Neural progenitor cell (in vitro differentiated cells): ENCODE measurements around the gene CRYBA4. TPM values are rescaled to one million over a fixed set of nuclear protein-coding genes. Genes with fewer than 3 reads are reported as not detected.
A peak's percentile ranks its signal among the peaks of the same experiment; 100 is the strongest.
"Not testable (repeated sequence)": the region's sequence is repeated elsewhere in the genome, so short reads cannot be mapped to it uniquely, and the experiment has no call there.

ENCODE experiments used
- DNase-seq: peaks from one replicate; pipeline ENCODE4 v3.0.0-alpha.2; 2016; ENCODE audit warnings: low spot score
- H2AFZ ChIP-seq: fragments of 200-600 bp; sonication (generic); replicated peaks from 2 replicates; pipeline ENCODE4 v1.6.1; 2016; ENCODE audit warnings: antibody characterized with exemption
- H3F3A ChIP-seq: fragments of 200-600 bp; sonication (generic); 2 replicates; pipeline ENCODE4 v1.6.1; 2016; ENCODE audit warnings: antibody characterized with exemption, low read depth
- H3K27ac ChIP-seq: fragments of 200-600 bp; sonication (generic); 2 replicates; pipeline ENCODE4 v1.5.1; 2016; ENCODE audit warnings: mild to moderate bottlenecking
- H3K27me3 ChIP-seq: fragments of 200-600 bp; sonication (generic); 2 replicates; pipeline ENCODE4 v1.6.1; 2016; ENCODE audit warnings: mild to moderate bottlenecking, moderate library complexity
- H3K36me3 ChIP-seq: fragments of 200-600 bp; sonication (generic); 2 replicates; pipeline ENCODE4 v1.5.1; 2016
- H3K4me1 ChIP-seq: fragments of 200-600 bp; sonication (generic); 2 replicates; pipeline ENCODE4 v1.6.1; 2016; ENCODE audit warnings: mixed run types
- H3K4me2 ChIP-seq: fragments of 200-600 bp; sonication (generic); 2 replicates; pipeline ENCODE4 v1.6.1; 2016
- H3K4me3 ChIP-seq: fragments of 200-600 bp; sonication (generic); 2 replicates; pipeline ENCODE4 v1.5.1; 2016
- H3K79me2 ChIP-seq: fragments of 200-600 bp; sonication (generic); 2 replicates; pipeline ENCODE4 v1.6.1; 2016; ENCODE audit warnings: low read depth
- H3K9ac ChIP-seq: fragments of 200-600 bp; sonication (generic); 2 replicates; pipeline ENCODE4 v1.6.1; 2016
- H3K9me3 ChIP-seq: fragments of 200-600 bp; sonication (generic); 2 replicates; pipeline ENCODE4 v1.5.1; 2016; ENCODE audit warnings: low read depth
- H4K20me1 ChIP-seq: fragments of 200-600 bp; sonication (generic); 2 replicates; pipeline ENCODE4 v1.6.1; 2016; ENCODE audit warnings: low read depth
- H3K27ac Mint-ChIP-seq: 3 replicates; pipeline ENCODE4 v1.8.0; 2021; ENCODE audit warnings: mixed read lengths
- H3K27me3 Mint-ChIP-seq: 2 replicates; pipeline ENCODE4 v1.8.0; 2022; ENCODE audit warnings: low read depth, mild to moderate bottlenecking, inconsistent platforms, moderate library complexity, mixed read lengths; ENCODE audit not compliant: insufficient read depth
- H3K36me3 Mint-ChIP-seq: 3 replicates; pipeline ENCODE4 v1.8.0; 2021; ENCODE audit warnings: mixed read lengths
- H3K4me1 Mint-ChIP-seq: 3 replicates; pipeline ENCODE4 v1.8.0; 2021; ENCODE audit warnings: mixed read lengths
- H3K4me3 Mint-ChIP-seq: 3 replicates; pipeline ENCODE4 v1.8.0; 2021; ENCODE audit warnings: mild to moderate bottlenecking, moderate library complexity, mixed read lengths
- H3K9me3 Mint-ChIP-seq: 3 replicates; pipeline ENCODE4 v1.8.0; 2020; ENCODE audit warnings: mixed read lengths
- EZH2 ChIP-seq: fragments of 200-600 bp; sonication (generic); IDR thresholded peaks from 2 replicates; pipeline ENCODE4 v1.6.1; 2017; ENCODE audit warnings: antibody characterized with exemption, mild to moderate bottlenecking, moderate library complexity
- EZH2phosphoT487 ChIP-seq: fragments of 200-600 bp; sonication (generic); IDR thresholded peaks from 2 replicates; pipeline ENCODE4 v1.6.1; 2017; ENCODE audit warnings: antibody characterized with exemption
- total RNA-seq: library from RNA; depleted of rRNA; stranded (reverse); fragments of >200 nt; gene quantifications from 2 replicates; pipeline ENCODE4 v1.2.3, GENCODE V29; 2015; ENCODE audit warnings: low replicate concordance
- TF ChIP-seq, protein P1 (sequence below): fragments of 200-600 bp; sonication (generic); IDR thresholded peaks from 2 replicates; pipeline ENCODE4 v1.5.1; 2017; ENCODE audit warnings: antibody characterized with exemption, mild to moderate bottlenecking

Gene CRYBA4
- total RNA-seq, 1 donor from 2014 or later = 1.1 TPM

GRCh38 chr22:26610072-26610958 is 11.4 kb upstream of the CRYBA4 start:
- no peak overlapping the region for H2AFZ ChIP-seq
- no peaks in the 10 kb centered on the region for H3K9me3 ChIP-seq
- Mint-ChIP-seq H3K4me3 (no peak overlapping the region), H3K36me3 (no peaks in the 10 kb centered on the region), H3K27ac (no peak overlapping the region), H3K4me1 (peaks cover 38% of the 10 kb centered on the region), H3K9me3 (no peaks in the 10 kb centered on the region), H3K27me3 (peaks cover 15% of the 10 kb centered on the region)
- no peaks in the 10 kb centered on the region for H3K79me2 ChIP-seq
- no peak overlapping the region for H3K9ac ChIP-seq
- no peak overlapping the region for H3K4me3 ChIP-seq
- H3K27ac ChIP-seq = no peak overlapping the region
- H3K4me2 ChIP-seq = no peak overlapping the region
- H3F3A ChIP-seq = peaks cover 16% of the 10 kb centered on the region
- no peak for DNase-seq
- peaks cover 28% of the 10 kb centered on the region for H3K27me3 ChIP-seq
- no peak for TF ChIP-seq EZH2phosphoT487
- TF ChIP-seq EZH2 = no peak
- TF ChIP-seq, protein P1, sequence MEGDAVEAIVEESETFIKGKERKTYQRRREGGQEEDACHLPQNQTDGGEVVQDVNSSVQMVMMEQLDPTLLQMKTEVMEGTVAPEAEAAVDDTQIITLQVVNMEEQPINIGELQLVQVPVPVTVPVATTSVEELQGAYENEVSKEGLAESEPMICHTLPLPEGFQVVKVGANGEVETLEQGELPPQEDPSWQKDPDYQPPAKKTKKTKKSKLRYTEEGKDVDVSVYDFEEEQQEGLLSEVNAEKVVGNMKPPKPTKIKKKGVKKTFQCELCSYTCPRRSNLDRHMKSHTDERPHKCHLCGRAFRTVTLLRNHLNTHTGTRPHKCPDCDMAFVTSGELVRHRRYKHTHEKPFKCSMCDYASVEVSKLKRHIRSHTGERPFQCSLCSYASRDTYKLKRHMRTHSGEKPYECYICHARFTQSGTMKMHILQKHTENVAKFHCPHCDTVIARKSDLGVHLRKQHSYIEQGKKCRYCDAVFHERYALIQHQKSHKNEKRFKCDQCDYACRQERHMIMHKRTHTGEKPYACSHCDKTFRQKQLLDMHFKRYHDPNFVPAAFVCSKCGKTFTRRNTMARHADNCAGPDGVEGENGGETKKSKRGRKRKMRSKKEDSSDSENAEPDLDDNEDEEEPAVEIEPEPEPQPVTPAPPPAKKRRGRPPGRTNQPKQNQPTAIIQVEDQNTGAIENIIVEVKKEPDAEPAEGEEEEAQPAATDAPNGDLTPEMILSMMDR = no peak
- no peaks in the 10 kb centered on the region for H3K36me3 ChIP-seq
- no peaks in the 10 kb centered on the region for H4K20me1 ChIP-seq
- H3K4me1 ChIP-seq = peaks cover 31% of the 10 kb centered on the region

DNA sequence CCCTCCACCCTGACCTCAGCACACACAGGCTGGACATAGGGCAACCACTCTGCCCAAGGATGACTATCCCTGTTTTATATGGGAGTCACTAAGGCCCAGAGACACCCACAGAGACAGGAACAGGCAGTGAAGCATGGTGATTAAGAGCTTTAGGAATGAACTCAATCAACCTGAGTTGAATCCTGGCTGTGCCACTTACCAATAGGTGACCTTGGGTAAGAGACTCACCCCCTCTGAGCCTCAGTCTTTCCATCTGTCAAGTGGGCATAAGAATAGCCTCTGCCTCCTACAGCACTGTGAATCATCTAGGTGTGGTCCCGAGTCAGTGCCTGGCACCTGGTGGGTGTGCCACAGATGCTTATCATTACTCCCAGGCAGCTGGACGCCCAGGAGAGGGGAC is 10.8 kb upstream of the CRYBA4 start:
- Mint-ChIP-seq H3K9me3 (no peaks in the 10 kb centered on the region), H3K27ac (no peak overlapping the region), H3K4me3 (no peak overlapping the region), H3K4me1 (peaks cover 42% of the 10 kb centered on the region), H3K36me3 (no peaks in the 10 kb centered on the region), H3K27me3 (peaks cover 15% of the 10 kb centered on the region)
- no peak overlapping the region for H3K4me3 ChIP-seq
- DNase-seq = no peak
- H3K27ac ChIP-seq = no peak overlapping the region
- no peaks in the 10 kb centered on the region for H3K9me3 ChIP-seq
- H4K20me1 ChIP-seq = no peaks in the 10 kb centered on the region
- H3K4me2 ChIP-seq = no peak overlapping the region
- H3K79me2 ChIP-seq = no peaks in the 10 kb centered on the region
- H3K4me1 ChIP-seq = peaks cover 35% of the 10 kb centered on the region
- peaks cover 28% of the 10 kb centered on the region for H3K27me3 ChIP-seq
- TF ChIP-seq EZH2phosphoT487 = no peak
- no peak for TF ChIP-seq EZH2
- TF ChIP-seq, protein P1 = no peak
- H3F3A ChIP-seq = peaks cover 21% of the 10 kb centered on the region
- H3K36me3 ChIP-seq = no peaks in the 10 kb centered on the region
- H3K9ac ChIP-seq = no peak overlapping the region
- H2AFZ ChIP-seq = no peak overlapping the region

GRCh38 chr22:26612652-26613051 is 9.1 kb upstream of the CRYBA4 start:
- TF ChIP-seq EZH2 (no peak), EZH2phosphoT487 (no peak)
- TF ChIP-seq, protein P1 = no peak

DNA sequence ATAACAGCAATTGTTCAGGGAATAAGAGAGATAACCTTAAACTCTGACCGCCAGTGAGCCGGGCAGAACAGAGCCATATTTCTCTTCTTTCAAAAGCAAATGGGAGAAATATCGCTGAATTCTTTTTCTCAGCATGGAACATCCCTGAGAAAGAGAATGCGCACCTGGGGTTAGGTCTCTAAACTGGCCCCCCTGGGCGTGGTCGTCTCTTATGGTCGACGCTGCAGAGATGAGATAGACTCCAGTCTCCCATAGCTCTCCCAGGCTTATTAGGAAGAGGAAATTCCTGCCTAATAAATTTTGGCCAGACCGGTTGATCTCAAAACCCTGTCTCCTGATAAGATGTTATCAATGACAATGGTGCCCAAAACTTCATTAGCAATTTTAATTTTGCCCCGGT is 8.0 kb upstream of the CRYBA4 start:
- not testable (repeated sequence) for H3K9me3 Mint-ChIP-seq, H3K36me3 ChIP-seq, H3K27ac Mint-ChIP-seq, H3K9me3 ChIP-seq, H3K27ac ChIP-seq, H2AFZ ChIP-seq, H3K79me2 ChIP-seq, H3K36me3 Mint-ChIP-seq, DNase-seq, H4K20me1 ChIP-seq, H3K4me3 ChIP-seq, H3K9ac ChIP-seq
- Mint-ChIP-seq H3K4me3 (peak overlapping the region; percentile 66), H3K27me3 (peaks cover 17% of the 10 kb centered on the region), H3K4me1 (peaks cover 56% of the 10 kb centered on the region)
- Histone ChIP-seq H3K27me3 (peaks cover 28% of the 10 kb centered on the region), H3K4me2 (peak overlapping the region; percentile 46), H3F3A (peaks cover 27% of the 10 kb centered on the region), H3K4me1 (peaks cover 47% of the 10 kb centered on the region)

More at GRCh38 chr22:26612652-26613051, 9.1 kb upstream of the CRYBA4 start:
- Histone ChIP-seq H3K9ac (no peak overlapping the region), H2AFZ (no peak overlapping the region), H3K9me3 (no peaks in the 10 kb centered on the region), H3K27me3 (peaks cover 28% of the 10 kb centered on the region), H3K36me3 (no peaks in the 10 kb centered on the region), H4K20me1 (no peaks in the 10 kb centered on the region), H3K4me2 (no peak overlapping the region), H3F3A (peaks cover 28% of the 10 kb centered on the region), H3K79me2 (no peaks in the 10 kb centered on the region), H3K4me3 (no peak overlapping the region), H3K4me1 (peaks cover 51% of the 10 kb centered on the region), H3K27ac (no peak overlapping the region)
- Mint-ChIP-seq H3K4me1 (peaks cover 57% of the 10 kb centered on the region), H3K27ac (no peak overlapping the region), H3K27me3 (peaks cover 19% of the 10 kb centered on the region), H3K9me3 (no peaks in the 10 kb centered on the region), H3K36me3 (no peaks in the 10 kb centered on the region), H3K4me3 (no peak overlapping the region)
- DNase-seq = no peak
